GM12878 (cell line): ENCODE data around the gene PPIL3. TPM values are rescaled to one million over a fixed set of nuclear protein-coding genes. Genes with fewer than 3 reads are reported as not detected.

Source experiments
- ATAC-seq: fragments of 200-7000 bp; cut with Tn5 transposase; 3 replicates; pipeline ENCODE4 v1.9.1; 2020; ENCODE audit warnings: mild to moderate bottlenecking, moderate library complexity
- BruUV-seq: library from RNA; stranded (reverse); fragments of 400-500 nt; replicated peaks from 2 replicates; lab custom pipeline; 2021; lab: Mats Ljungman, UMichigan
- CTCF ChIA-PET: fragments of 300-600 bp; sonication (Branson Sonifier 250); formaldehyde crosslinking; extraction: SDS; loops from one replicate; lab custom pipeline; 2021; ENCODE audit warnings: inconsistent platforms; lab: Yijun Ruan, JAX
- POLR2A ChIA-PET: fragments of 350-600 bp; formaldehyde crosslinking; extraction: SDS; loops from one replicate; lab custom pipeline; 2021; ENCODE audit warnings: inconsistent platforms; lab: Charles Lee
- RAD21 ChIA-PET: fragments of 300-600 bp; sonication (Branson Sonifier 250); formaldehyde crosslinking; loops from one replicate; lab custom pipeline; 2023; ENCODE audit warnings: antibody characterized with exemption; ENCODE audit not compliant: unreplicated experiment; lab: Charles Lee
- SMC1A ChIA-PET: fragments of 300-600 bp; sonication (Branson Sonifier 250); formaldehyde crosslinking; loops from one replicate; lab custom pipeline; 2023; ENCODE audit not compliant: unreplicated experiment, uncharacterized antibody; lab: Charles Lee
- DNase-seq: peaks from one replicate; pipeline ENCODE4 v3.0.0-alpha.2; 2011; ENCODE audit warnings: low read depth, low spot score
- FAIRE-seq: peaks from 3 replicates; lab custom pipeline; 2011; peaks lifted over from hg19 to GRCh38; lab: Jason Lieb, UNC
- H2AFZ ChIP-seq: 2 replicates; pipeline ENCODE4 v1.6.0; 2011; ENCODE audit warnings: low read depth, low read length, control low read depth; ENCODE audit not compliant: control insufficient read depth
- H3K27ac ChIP-seq: 2 replicates; pipeline ENCODE4 v1.5.1; 2011; ENCODE audit warnings: control low read depth; ENCODE audit not compliant: control insufficient read depth, insufficient read depth
- H3K27me3 ChIP-seq, 2 experiments: replicated peaks in 1 of 2; 2 replicates each; pipeline versions ENCODE4 v1.6.0 to v1.6.1; 2011; ENCODE audit warnings: low read length in 1 of 2; ENCODE audit not compliant: control insufficient read depth in 2 of 2, insufficient read depth in 2 of 2
- H3K36me3 ChIP-seq, 2 experiments: 2 replicates each; pipeline ENCODE4 v1.5.1; 2011; ENCODE audit warnings: low read length in 1 of 2; ENCODE audit not compliant: control insufficient read depth in 2 of 2, insufficient read depth in 2 of 2
- H3K4me1 ChIP-seq: 2 replicates; pipeline ENCODE4 v1.6.1; 2011; ENCODE audit warnings: mild to moderate bottlenecking, low read length, moderate library complexity, mixed read lengths; ENCODE audit not compliant: control insufficient read depth, insufficient read depth
- H3K4me2 ChIP-seq: 2 replicates; pipeline ENCODE4 v1.6.0; 2011; ENCODE audit warnings: control low read depth; ENCODE audit not compliant: control insufficient read depth, insufficient read depth
- H3K4me3 ChIP-seq: fragments of 200-600 bp; sonication (generic); 2 replicates; pipeline ENCODE4 v1.5.1; 2016
- H3K79me2 ChIP-seq: 2 replicates; pipeline ENCODE4 v1.6.0; 2011; ENCODE audit warnings: low read length; ENCODE audit not compliant: control insufficient read depth, insufficient read depth
- H3K9ac ChIP-seq: 2 replicates; pipeline ENCODE4 v1.8.0; 2011; ENCODE audit warnings: low read length, control low read depth, mixed read lengths; ENCODE audit not compliant: control insufficient read depth, insufficient read depth
- H3K9me3 ChIP-seq: replicated peaks from 3 replicates; pipeline ENCODE4 v1.5.1; 2011; ENCODE audit warnings: mild to moderate bottlenecking, low read length; ENCODE audit not compliant: control insufficient read depth, insufficient read depth
- H4K20me1 ChIP-seq: 2 replicates; pipeline ENCODE4 v1.6.0; 2011; ENCODE audit not compliant: control insufficient read depth, insufficient read depth
- ATF2 ChIP-seq: IDR thresholded peaks from 2 replicates; pipeline ENCODE4 v1.6.1; 2012; ENCODE audit warnings: low read length, inconsistent platforms
- BMI1 ChIP-seq: fragments of 450-650 bp; IDR thresholded peaks from 2 replicates; pipeline ENCODE4 v1.6.1; 2016; ENCODE audit warnings: mild to moderate bottlenecking, moderate library complexity, borderline replicate concordance
- CREB1 ChIP-seq: IDR thresholded peaks from 2 replicates; pipeline ENCODE4 v1.6.1; 2012; ENCODE audit warnings: low read depth, mild to moderate bottlenecking, inconsistent platforms
- E2F8 ChIP-seq: fragments of 450-650 bp; IDR thresholded peaks from 2 replicates; pipeline ENCODE4 v1.6.1; 2018; ENCODE audit warnings: mild to moderate bottlenecking, low read depth, moderate library complexity; ENCODE audit not compliant: partially characterized antibody
- MXI1 ChIP-seq: fragments of 150-350 bp; IDR thresholded peaks from 2 replicates; pipeline ENCODE4 v1.6.1; 2011; ENCODE audit warnings: low read depth, mild to moderate bottlenecking, inconsistent platforms, low read length, improper control_type of control experiment
- NBN ChIP-seq: fragments of 450-650 bp; IDR thresholded peaks from 2 replicates; pipeline ENCODE4 v1.6.1; 2016
- POLR2AphosphoS5 ChIP-seq: IDR thresholded peaks from 2 replicates; pipeline ENCODE4 v1.6.1; 2011; ENCODE audit warnings: mild to moderate bottlenecking, low read length, inconsistent platforms
- RAD51 ChIP-seq: fragments of 450-650 bp; IDR thresholded peaks from 2 replicates; pipeline ENCODE4 v1.6.1; 2016; ENCODE audit warnings: moderate library complexity, mild to moderate bottlenecking, inconsistent platforms
- RBBP5 ChIP-seq: fragments of 200-600 bp; sonication (generic); conservative IDR thresholded peaks from 2 replicates; pipeline ENCODE4 v1.6.1; 2016
- RCOR1 ChIP-seq: conservative IDR thresholded peaks from 2 replicates; pipeline ENCODE4 v1.6.1; 2012; ENCODE audit warnings: low read depth, low read length, improper control_type of control experiment
- USF1 ChIP-seq: IDR thresholded peaks from 2 replicates; pipeline ENCODE4 v1.6.1; 2011; ENCODE audit warnings: borderline replicate concordance, low read depth, mild to moderate bottlenecking, moderate library complexity, mixed read lengths, low read length; ENCODE audit not compliant: insufficient read depth; ENCODE audit errors: extremely low read length
- ZNF207 ChIP-seq: fragments of 450-650 bp; IDR thresholded peaks from 2 replicates; pipeline ENCODE4 v1.6.1; 2014; ENCODE audit warnings: antibody characterized with exemption, mild to moderate bottlenecking, borderline replicate concordance
- ZNF687 ChIP-seq: fragments of 450-650 bp; IDR thresholded peaks from 2 replicates; pipeline ENCODE4 v1.6.1; 2017; ENCODE audit warnings: mild to moderate bottlenecking, moderate library complexity
- WGBS: methylation state at CpG from one replicate; pipeline ENCODE4 v1.1.6; 2016; ENCODE audit warnings: low lambda C conversion rate; ENCODE audit not compliant: insufficient replicate concordance, insufficient coverage; ENCODE audit errors: missing lambda C conversion rate; 5-methylcytosine and 5-hydroxymethylcytosine counted together
- in situ Hi-C: fragments of 300-500 bp; cut with MboI; formaldehyde crosslinking; loops from 9 replicates; pipeline ENCODE4 v1.14.3; 2018; ENCODE audit warnings: mixed read lengths
- intact Hi-C: fragments of 100-400 bp; cut with micrococcal nuclease; formaldehyde crosslinking; loops from one replicate; pipeline ENCODE4 v1.14.2; 2022; ENCODE audit not compliant: unreplicated experiment
- polyA plus RNA-seq, 11 experiments: library from polyadenylated mRNA; depleted of rRNA in 4 of 11; unstranded in 6 of 11; stranded (reverse) in 5 of 11; fragments of >200 nt; fragmentation: Nextera tagmentation in 4 of 11; fragmentation: Illumina TruSeq in 1 of 11; extraction: Ambion mirVana in 4 of 11; extraction: Trizol in 1 of 11; gene quantifications; 1 replicate in 1 of 11; 2 replicates in 10 of 11; pipeline versions ENCODE4 v1.2.1 to v1.2.3, GENCODE V29; 2011 to 2016; ENCODE audit warnings: inconsistent platforms in 2 of 11, missing spikeins in 2 of 11, low read depth in 1 of 11
- total RNA-seq, 4 experiments: library from RNA; depleted of rRNA in 3 of 4; stranded (reverse); fragments of >200 nt in 3 of 4; fragmentation: Illumina TruSeq in 1 of 4; extraction: Trizol in 1 of 4; gene quantifications; 2 replicates each; pipeline versions ENCODE4 v1.2.1 to v1.2.3, GENCODE V29; 2013 to 2021

The PPIL3 gene
- total and polyA plus RNA-seq, 10 of the 15 experiments (the other 5 are each of a cell fraction or from before 2014, with no cell fraction given) = 33.8 to 176 (median 59.1) TPM

GRCh38 chr2:200863782-200864175, 25.1 kb downstream of the PPIL3 start (continued):
- TF ChIP-seq E2F8 (peak; percentile 41), RAD51 (peak; percentile 75), RCOR1 (no peak), MXI1 (no peak), ZNF207 (no peak), RBBP5 (no peak)

GRCh38 chr2:200862532-200863000, 26.3 kb downstream of the PPIL3 start:
- intact Hi-C loops = loop anchor here (10.0 kb wide), 1 partner anchor 1512 kb away; the partner anchor contains the start of gene BMPR2
- WGBS = under 1% methylated on average over 13 of the region's 13 CpGs
- ChIA-PET RAD21 (interaction anchor here (2.1 kb wide), 1 partner anchor 206 kb away, joined by 10 read pairs; no protein-coding TSS in a partner anchor), CTCF (interaction anchor here (0.6 kb wide), 1 partner anchor 1315 kb away, joined by 3 read pairs; no protein-coding TSS in a partner anchor), SMC1A (interaction anchor here (1.3 kb wide), 1 partner anchor 48 kb away, joined by 3 read pairs; no protein-coding TSS in a partner anchor), POLR2A (no interaction called here)
- H3K79me2 ChIP-seq = peaks cover 69% of the 10 kb centered on the region
- H4K20me1 ChIP-seq = peaks cover 5% of the 10 kb centered on the region; the same call in 1 of the 2 replicates
- ATAC-seq (peak; percentile 43), DNase-seq (peak; percentile 40), FAIRE-seq (no peak)
- H3K27ac ChIP-seq = peak overlapping the region; percentile 100
- TSS peak; percentile 58 for BruUV-seq
- H3K36me3 ChIP-seq = peaks cover 2 to 24% of the 10 kb centered on the region in 2 experiments
- in situ Hi-C loops = no loop called here
- H3K4me2 ChIP-seq = peak overlapping the region; percentile 34; the same call in 1 of the 2 replicates
- no peaks in the 10 kb centered on the region for H3K27me3 ChIP-seq
- no peak overlapping the region for H2AFZ ChIP-seq
- peak overlapping the region; percentile 100 for H3K4me3 ChIP-seq
- H3K9ac ChIP-seq = peak overlapping the region; percentile 99
- H3K4me1 ChIP-seq = no peaks in the 10 kb centered on the region
- no peaks in the 10 kb centered on the region for H3K9me3 ChIP-seq
- TF ChIP-seq USF1 (no peak), ATF2 (peak; percentile 32; the same call in 1 of the 2 replicates), CREB1 (peak; percentile 88), ZNF687 (peak; percentile 18; the same call in 1 of the 2 replicates), POLR2AphosphoS5 (peak; percentile 81), NBN (peak; percentile 60; the same call in 1 of the 2 replicates), BMI1 (no peak)
